ENCODE measurements around the gene SELENOV.

Gene SELENOV

DNA sequence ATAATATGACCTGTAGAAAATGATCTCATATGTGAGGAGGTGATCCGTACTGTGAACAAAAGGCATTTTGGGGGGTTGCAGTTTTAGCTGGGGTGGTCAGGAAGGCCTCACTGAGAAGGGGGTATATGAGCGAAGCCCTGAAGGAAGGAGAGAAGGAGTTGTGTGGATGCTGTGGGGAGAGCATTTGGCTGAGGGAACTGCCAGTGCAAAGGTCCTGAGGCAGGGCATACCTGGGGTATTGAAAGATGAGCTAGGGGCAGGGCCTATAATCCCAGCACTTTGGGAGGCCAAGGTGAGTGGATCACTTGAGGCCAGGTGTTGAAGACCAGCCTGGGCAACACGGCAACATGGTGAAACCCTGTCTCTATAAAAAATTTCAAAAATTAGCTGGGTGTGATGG is 2.5 kb downstream of the SELENOV start:
- Histone ChIP-seq H3K9ac (ENCODE audit: low read depth in 1 of 2, low read length in 2 of 2) (no peak overlapping the region), H3K4me1 (ENCODE audit: control insufficient read depth in 2 of 2, insufficient read depth in 2 of 2, low read length in 2 of 2) (peaks cover 0 to 7% of the 10 kb centered on the region in 2 donors), H3K36me3 (ENCODE audit: control insufficient read depth in 2 of 2, insufficient read depth in 2 of 2, low read length in 2 of 2) (no peaks in the 10 kb centered on the region), H3K27ac (ENCODE audit: low read depth in 2 of 2, low read length in 2 of 2) (no peak overlapping the region), H3K27me3 (ENCODE audit: control insufficient read depth in 2 of 2, insufficient read depth in 2 of 2, low read length in 2 of 2) (peaks cover 32 to 42% of the 10 kb centered on the region in 2 donors), H3K9me3 (ENCODE audit: control insufficient read depth in 2 of 2, low read length in 2 of 2) (no peaks in the 10 kb centered on the region), H3K4me3 (ENCODE audit: low read length in 2 of 2) (no peak overlapping the region)

- Histone ChIP-seq H3K4me1 (ENCODE audit: control insufficient read depth in 2 of 2, insufficient read depth in 2 of 2, low read length in 2 of 2) (peaks cover 0 to 7% of the 10 kb centered on the region in 2 donors), H3K4me3 (ENCODE audit: low read length in 2 of 2) (no peak overlapping the region), H3K27ac (ENCODE audit: low read depth in 2 of 2, low read length in 2 of 2) (no peak overlapping the region), H3K36me3 (ENCODE audit: control insufficient read depth in 2 of 2, insufficient read depth in 2 of 2, low read length in 2 of 2) (no peaks in the 10 kb centered on the region), H3K9ac (ENCODE audit: low read depth in 1 of 2, low read length in 2 of 2) (no peak overlapping the region), H3K9me3 (ENCODE audit: control insufficient read depth in 2 of 2, low read length in 2 of 2) (no peaks in the 10 kb centered on the region), H3K27me3 (ENCODE audit: control insufficient read depth in 2 of 2, insufficient read depth in 2 of 2, low read length in 2 of 2) (peaks cover 32 to 35% of the 10 kb centered on the region in 2 donors)
These were observed 3.5 kb downstream of the SELENOV start for GRCh38 chr19:39518458-39518857.

DNA sequence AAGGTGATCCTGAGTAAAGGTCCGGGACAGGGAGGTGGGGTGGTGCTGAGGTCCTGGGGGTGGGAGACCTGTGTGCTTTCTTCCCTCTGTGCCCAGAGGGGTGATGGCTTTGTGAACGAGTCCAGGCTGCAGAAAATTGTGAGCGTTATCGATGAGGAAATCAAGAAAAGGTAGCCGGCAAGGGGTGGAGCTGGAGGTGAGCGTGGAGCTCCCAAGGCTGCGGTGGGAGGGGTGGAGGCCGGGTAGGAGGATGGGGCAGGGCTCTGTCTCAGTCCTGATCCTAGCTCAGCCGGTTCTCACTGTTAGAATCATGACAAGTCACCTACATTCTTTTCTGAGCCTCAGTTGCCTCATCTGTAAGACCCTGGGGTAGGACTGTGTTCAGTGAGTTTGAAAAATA is 4.0 kb downstream of the SELENOV start:
- Histone ChIP-seq H3K27ac (ENCODE audit: low read depth in 2 of 2, low read length in 2 of 2) (no peak overlapping the region), H3K36me3 (ENCODE audit: control insufficient read depth in 2 of 2, insufficient read depth in 2 of 2, low read length in 2 of 2) (no peaks in the 10 kb centered on the region), H3K4me3 (ENCODE audit: low read length in 2 of 2) (no peak overlapping the region), H3K9me3 (ENCODE audit: control insufficient read depth in 2 of 2, low read length in 2 of 2) (no peaks in the 10 kb centered on the region), H3K27me3 (ENCODE audit: control insufficient read depth in 2 of 2, insufficient read depth in 2 of 2, low read length in 2 of 2) (peaks cover 27 to 32% of the 10 kb centered on the region in 2 donors), H3K9ac (ENCODE audit: low read depth in 1 of 2, low read length in 2 of 2) (no peak overlapping the region), H3K4me1 (ENCODE audit: control insufficient read depth in 2 of 2, insufficient read depth in 2 of 2, low read length in 2 of 2) (peaks cover 0 to 7% of the 10 kb centered on the region in 2 donors)

DNA sequence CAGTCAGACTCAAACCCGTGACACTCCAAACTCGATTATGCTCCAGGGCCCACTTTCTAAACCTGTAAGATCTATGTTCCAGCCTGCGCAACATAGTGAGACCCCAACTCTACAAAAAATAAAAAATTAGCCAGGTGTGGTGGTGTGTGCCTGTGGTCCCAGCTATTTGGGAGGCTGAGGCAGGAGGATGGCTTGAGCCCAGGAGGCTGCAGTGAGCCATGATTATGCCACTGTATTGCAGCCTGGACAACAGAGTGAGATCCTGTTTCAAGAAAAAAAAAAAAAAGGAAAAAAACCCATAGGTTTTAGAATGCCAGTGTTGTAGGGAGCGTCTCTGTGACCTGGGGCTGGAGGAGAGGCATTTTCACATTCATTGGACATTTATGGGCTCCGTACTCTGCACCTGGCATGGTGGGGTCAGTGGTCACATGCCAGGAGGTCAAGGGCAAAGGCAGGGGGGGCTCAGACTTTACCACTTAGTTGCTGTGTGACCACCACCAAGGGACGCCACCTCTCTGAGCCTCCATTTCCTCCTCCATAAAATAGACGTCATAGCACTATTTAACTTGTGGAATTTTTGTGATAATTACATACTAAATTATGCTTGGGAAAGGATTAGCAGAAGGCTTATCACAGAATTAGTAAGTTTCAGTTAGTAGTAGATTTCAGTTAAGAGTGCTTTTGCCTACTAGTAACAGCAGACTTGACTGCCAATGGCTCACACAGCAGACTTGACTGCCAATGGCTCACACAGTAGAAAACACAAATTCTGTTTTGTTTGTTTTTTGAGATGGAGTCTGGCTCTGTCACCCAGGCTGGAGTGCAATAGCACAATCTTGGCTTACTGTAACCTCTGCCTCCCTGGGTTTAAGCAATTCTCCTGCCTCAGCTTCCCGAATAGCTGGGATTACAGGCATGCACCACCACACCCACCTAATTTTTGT is 5.9 kb downstream of the SELENOV start:
- no peak overlapping the region for H3K9ac ChIP-seq (ENCODE audit: low read depth in 1 of 2, low read length in 2 of 2)
- no peak overlapping the region for H3K27ac ChIP-seq (ENCODE audit: low read depth in 2 of 2, low read length in 2 of 2)

DNA sequence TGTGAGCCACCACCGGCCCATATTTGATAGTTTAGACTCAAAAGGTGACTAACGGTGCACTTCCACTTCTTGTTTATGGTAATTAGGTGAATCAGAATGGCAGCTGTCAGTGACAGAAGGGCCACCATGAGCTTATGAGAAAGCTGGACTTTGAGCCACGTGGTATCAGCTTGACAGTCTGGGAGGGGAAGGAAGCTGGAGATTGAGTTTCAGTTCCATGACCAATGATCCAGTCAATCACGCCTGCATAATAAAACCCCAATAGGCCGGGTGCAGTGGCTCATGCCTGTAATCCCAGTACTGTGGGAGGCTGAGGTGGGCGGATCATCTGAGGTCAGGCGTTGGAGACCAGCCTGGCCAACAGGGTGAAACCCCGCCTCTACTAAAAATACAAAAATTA is 9.6 kb downstream of the SELENOV start:
- H3K4me1 ChIP-seq (ENCODE audit: control insufficient read depth in 2 of 2, insufficient read depth in 2 of 2, low read length in 2 of 2): no peaks in the 10 kb centered on the region
- H3K27ac ChIP-seq (ENCODE audit: low read depth in 2 of 2, low read length in 2 of 2): peak overlapping the region in 1 of 2 donors; percentile 16
- no peak overlapping the region for H3K4me3 ChIP-seq (ENCODE audit: low read length in 2 of 2)
- no peaks in the 10 kb centered on the region for H3K27me3 ChIP-seq (ENCODE audit: control insufficient read depth in 2 of 2, insufficient read depth in 2 of 2, low read length in 2 of 2)
- H3K36me3 ChIP-seq (ENCODE audit: control insufficient read depth in 2 of 2, insufficient read depth in 2 of 2, low read length in 2 of 2): no peaks in the 10 kb centered on the region
- no peak overlapping the region for H3K9ac ChIP-seq (ENCODE audit: low read depth in 1 of 2, low read length in 2 of 2)
- H3K9me3 ChIP-seq (ENCODE audit: control insufficient read depth in 2 of 2, low read length in 2 of 2): no peaks in the 10 kb centered on the region

More for the DNA sequence above, 5.9 kb downstream of the SELENOV start:
- H3K9me3 ChIP-seq (ENCODE audit: control insufficient read depth in 2 of 2, low read length in 2 of 2): no peaks in the 10 kb centered on the region
- H3K27me3 ChIP-seq (ENCODE audit: control insufficient read depth in 2 of 2, insufficient read depth in 2 of 2, low read length in 2 of 2): peaks cover 16 to 18% of the 10 kb centered on the region in 2 donors
- peaks cover 0 to under 1% of the 10 kb centered on the region in 2 donors for H3K4me1 ChIP-seq (ENCODE audit: control insufficient read depth in 2 of 2, insufficient read depth in 2 of 2, low read length in 2 of 2)
- no peaks in the 10 kb centered on the region for H3K36me3 ChIP-seq (ENCODE audit: control insufficient read depth in 2 of 2, insufficient read depth in 2 of 2, low read length in 2 of 2)
- no peak overlapping the region for H3K4me3 ChIP-seq (ENCODE audit: low read length in 2 of 2)

- Histone ChIP-seq H3K9ac (ENCODE audit: low read depth in 1 of 2, low read length in 2 of 2) (no peak overlapping the region), H3K4me1 (ENCODE audit: control insufficient read depth in 2 of 2, insufficient read depth in 2 of 2, low read length in 2 of 2) (no peaks in the 10 kb centered on the region), H3K9me3 (ENCODE audit: control insufficient read depth in 2 of 2, low read length in 2 of 2) (no peaks in the 10 kb centered on the region), H3K27ac (ENCODE audit: low read depth in 2 of 2, low read length in 2 of 2) (no peak overlapping the region), H3K4me3 (ENCODE audit: low read length in 2 of 2) (no peak overlapping the region), H3K36me3 (ENCODE audit: control insufficient read depth in 2 of 2, insufficient read depth in 2 of 2, low read length in 2 of 2) (no peaks in the 10 kb centered on the region), H3K27me3 (ENCODE audit: control insufficient read depth in 2 of 2, insufficient read depth in 2 of 2, low read length in 2 of 2) (no peaks in the 10 kb centered on the region)
These were observed 10.3 kb downstream of the SELENOV start for GRCh38 chr19:39525205-39525604.

DNA sequence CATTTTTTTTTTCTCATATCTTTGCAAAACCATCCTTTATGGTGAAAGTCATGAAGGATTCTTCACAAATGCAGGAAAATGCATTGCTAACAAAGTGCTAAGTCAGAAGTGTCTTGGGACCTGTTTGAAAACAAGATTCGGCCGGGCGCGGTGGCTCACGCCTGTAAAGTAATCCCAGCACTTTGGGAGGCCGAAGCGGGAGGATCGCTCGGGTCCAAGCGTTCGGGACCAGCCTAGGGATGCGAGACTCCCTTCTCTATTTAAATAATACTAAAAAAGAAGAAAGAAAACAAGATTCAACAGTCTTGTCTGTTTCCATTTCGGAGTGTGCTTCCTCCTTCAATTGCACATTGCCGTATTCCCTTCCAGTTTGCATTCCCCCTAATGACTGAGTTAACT is 16.9 kb downstream of the SELENOV start:
- H3K4me3 ChIP-seq (ENCODE audit: low read length in 2 of 2): peak overlapping the region; percentile 71 to 72
- peak overlapping the region in 1 of 2 donors; percentile 72 for H3K27ac ChIP-seq (ENCODE audit: low read depth in 2 of 2, low read length in 2 of 2)
- H3K9me3 ChIP-seq (ENCODE audit: control insufficient read depth in 2 of 2, low read length in 2 of 2): no peaks in the 10 kb centered on the region
- peak overlapping the region; percentile 27 to 62 for H3K9ac ChIP-seq (ENCODE audit: low read depth in 1 of 2, low read length in 2 of 2)
- H3K27me3 ChIP-seq (ENCODE audit: control insufficient read depth in 2 of 2, insufficient read depth in 2 of 2, low read length in 2 of 2): no peaks in the 10 kb centered on the region
- H3K4me1 ChIP-seq (ENCODE audit: control insufficient read depth in 2 of 2, insufficient read depth in 2 of 2, low read length in 2 of 2): peaks cover 2 to 5% of the 10 kb centered on the region in 2 donors
- no peaks in the 10 kb centered on the region for H3K36me3 ChIP-seq (ENCODE audit: control insufficient read depth in 2 of 2, insufficient read depth in 2 of 2, low read length in 2 of 2)

DNA sequence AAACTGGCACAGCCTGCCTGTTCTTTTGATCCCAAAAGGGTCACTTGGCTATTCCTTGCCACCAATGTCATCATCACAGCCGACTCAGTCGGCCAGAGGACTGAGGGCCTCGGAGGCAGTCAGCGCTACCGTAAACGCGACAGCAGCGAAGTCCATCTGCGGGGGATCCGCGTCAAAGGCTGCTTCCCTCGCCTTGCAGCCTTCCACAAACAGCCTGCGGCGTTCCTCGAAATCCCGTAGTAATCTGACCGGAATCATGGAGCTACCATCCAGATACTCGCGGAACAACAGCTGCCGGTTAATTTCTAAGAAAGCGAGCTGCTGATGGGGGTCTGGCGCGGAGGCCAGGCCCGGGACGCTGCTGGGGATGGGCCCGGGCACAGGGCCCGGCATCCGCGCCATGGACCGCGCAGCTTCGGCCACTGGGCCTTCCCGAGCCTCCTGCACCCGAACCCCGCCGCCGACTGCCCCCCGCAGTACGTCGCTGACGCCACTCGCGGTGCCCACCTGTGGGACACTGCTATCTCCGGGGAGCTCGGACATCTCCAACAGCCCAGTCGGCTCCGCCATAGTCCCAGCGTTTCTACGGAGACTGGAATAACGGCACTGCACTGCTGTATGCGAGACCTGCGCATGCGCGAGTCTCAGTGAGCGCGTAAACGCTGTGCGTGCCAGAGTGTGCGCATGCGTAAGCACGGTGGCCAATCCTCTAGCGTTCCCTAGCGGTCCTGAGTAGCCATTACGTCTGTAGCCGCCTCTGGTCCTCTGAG is 17.5 kb downstream of the SELENOV start, which contains the start of gene EID2B:
EID2B (minus strand) TSS at position 620 of the 770 bp plus-strand sequence; CDS start at position 570, 50 bp downstream.
- Histone ChIP-seq H3K27ac (ENCODE audit: low read depth in 2 of 2, low read length in 2 of 2) (peak within 1 kb of the TSS; percentile 40 to 72), H3K4me1 (ENCODE audit: control insufficient read depth in 2 of 2, insufficient read depth in 2 of 2, low read length in 2 of 2) (peaks cover 2 to 5% of the 10 kb centered on the region in 2 donors), H3K27me3 (ENCODE audit: control insufficient read depth in 2 of 2, insufficient read depth in 2 of 2, low read length in 2 of 2) (no peaks in the 10 kb centered on the region), H3K36me3 (ENCODE audit: control insufficient read depth in 2 of 2, insufficient read depth in 2 of 2, low read length in 2 of 2) (no peaks in the 10 kb centered on the region), H3K4me3 (ENCODE audit: low read length in 2 of 2) (peak within 1 kb of the TSS; percentile 71 to 72), H3K9ac (ENCODE audit: low read depth in 1 of 2, low read length in 2 of 2) (peak within 1 kb of the TSS; percentile 27 to 62), H3K9me3 (ENCODE audit: control insufficient read depth in 2 of 2, low read length in 2 of 2) (no peaks in the 10 kb centered on the region)

DNA sequence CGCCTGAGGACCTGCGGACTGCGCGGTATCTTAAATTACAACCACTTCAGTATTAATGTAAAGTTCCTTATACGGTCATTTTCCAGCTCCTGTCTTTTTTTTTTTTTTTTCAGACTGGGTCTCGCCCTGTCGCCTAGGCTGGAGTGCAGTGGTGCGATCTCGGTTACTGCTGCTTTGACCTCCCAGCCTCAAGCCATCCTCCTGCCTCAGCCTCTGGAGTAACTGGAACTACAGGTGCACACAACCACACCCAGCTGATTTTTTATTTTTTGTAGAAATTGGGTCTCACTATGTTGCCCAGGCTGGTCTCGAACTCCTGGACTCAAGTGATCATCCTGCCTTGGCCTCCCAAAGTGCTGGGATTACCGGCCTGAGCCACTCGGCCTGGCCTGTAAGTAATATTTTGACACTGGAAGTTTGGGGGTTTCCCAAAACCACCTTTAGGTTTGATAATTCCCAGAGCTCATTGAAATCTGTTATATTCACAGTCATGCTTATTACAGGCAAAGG is 18.1 kb downstream of the SELENOV start:
- Histone ChIP-seq H3K27ac (ENCODE audit: low read depth in 2 of 2, low read length in 2 of 2) (no peak overlapping the region), H3K9ac (ENCODE audit: low read depth in 1 of 2, low read length in 2 of 2) (no peak overlapping the region), H3K36me3 (ENCODE audit: control insufficient read depth in 2 of 2, insufficient read depth in 2 of 2, low read length in 2 of 2) (no peaks in the 10 kb centered on the region), H3K27me3 (ENCODE audit: control insufficient read depth in 2 of 2, insufficient read depth in 2 of 2, low read length in 2 of 2) (no peaks in the 10 kb centered on the region), H3K9me3 (ENCODE audit: control insufficient read depth in 2 of 2, low read length in 2 of 2) (no peaks in the 10 kb centered on the region), H3K4me3 (ENCODE audit: low read length in 2 of 2) (peak overlapping the region in 1 of 2 donors; percentile 72), H3K4me1 (ENCODE audit: control insufficient read depth in 2 of 2, insufficient read depth in 2 of 2, low read length in 2 of 2) (peaks cover 2 to 5% of the 10 kb centered on the region in 2 donors)
